Panc1 (cell line): Measurements from ENCODE around the gene DPM2.

Source experiments
- CTCF ChIP-seq: fragments of 450-650 bp; IDR thresholded peaks from 2 replicates; pipeline ENCODE4 v1.5.1; 2017; ENCODE audit warnings: mild to moderate bottlenecking
- TCF7L2 ChIP-seq: IDR thresholded peaks from 2 replicates; pipeline ENCODE4 v1.6.1; 2011; ENCODE audit warnings: mild to moderate bottlenecking, low read depth, low read length, inconsistent platforms

- TF ChIP-seq CTCF (no peak), TCF7L2 (no peak)
Measured at GRCh38 chr9:127979333-127980059, 41.8 kb upstream of the DPM2 start.
